ENCODE results near the gene NRROS.
A peak's percentile ranks its signal among the peaks of the same experiment; 100 is the strongest.

Gene NRROS

DNA sequence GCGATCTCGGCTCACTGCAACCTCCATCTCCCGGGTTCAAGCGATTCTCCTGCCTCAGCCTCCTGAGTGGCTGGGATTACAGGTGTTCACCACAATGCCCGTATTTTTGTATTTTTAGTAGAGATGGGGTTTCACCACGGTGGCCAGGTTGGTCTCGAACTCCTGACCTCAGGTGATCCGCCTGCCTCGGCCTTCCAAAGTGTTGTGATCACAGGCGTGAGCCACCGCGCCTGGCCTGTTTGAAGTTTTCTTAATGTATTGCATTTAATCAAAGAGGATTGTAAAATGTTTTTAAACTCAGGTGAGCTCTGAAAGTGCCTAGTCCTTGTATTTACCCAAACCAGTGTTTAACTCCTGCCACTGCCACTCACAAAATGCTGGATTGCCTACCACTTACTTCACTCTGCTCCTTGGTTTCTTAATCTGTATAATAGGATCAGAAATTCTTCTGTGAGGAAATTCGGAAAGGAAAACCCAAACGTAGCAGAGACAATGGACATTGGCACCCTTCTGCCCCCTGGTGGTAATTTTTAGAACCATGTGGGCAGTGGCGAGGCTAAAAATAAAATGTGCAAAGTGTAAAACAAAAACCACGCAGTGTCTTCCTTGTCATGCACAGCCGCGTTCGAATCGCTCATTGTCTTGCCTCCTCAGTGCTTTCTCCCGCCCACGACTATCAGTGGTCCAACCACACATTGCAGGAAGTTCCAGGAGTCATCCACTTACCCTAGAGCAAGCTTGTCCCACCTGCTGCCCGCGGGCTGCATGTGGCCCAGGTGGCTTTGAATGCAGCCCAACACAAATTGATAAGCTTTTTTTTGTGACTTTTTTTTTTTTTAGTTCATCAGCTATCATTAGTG is 45.3 kb downstream of the NRROS start:
- H3K4me3 ChIP-seq (ENCODE audit: low read depth, low read length) = no peak overlapping the region
- TF ChIP-seq MYC (IDR thresholded peaks at IDR 0.05; ENCODE audit: low read depth, low read length) (peak; percentile 95), POLR2A (IDR thresholded peaks at IDR 0.05; ENCODE audit: extremely low read depth, insufficient read length) (no peak)
- TF ChIP-seq, protein P1, sequence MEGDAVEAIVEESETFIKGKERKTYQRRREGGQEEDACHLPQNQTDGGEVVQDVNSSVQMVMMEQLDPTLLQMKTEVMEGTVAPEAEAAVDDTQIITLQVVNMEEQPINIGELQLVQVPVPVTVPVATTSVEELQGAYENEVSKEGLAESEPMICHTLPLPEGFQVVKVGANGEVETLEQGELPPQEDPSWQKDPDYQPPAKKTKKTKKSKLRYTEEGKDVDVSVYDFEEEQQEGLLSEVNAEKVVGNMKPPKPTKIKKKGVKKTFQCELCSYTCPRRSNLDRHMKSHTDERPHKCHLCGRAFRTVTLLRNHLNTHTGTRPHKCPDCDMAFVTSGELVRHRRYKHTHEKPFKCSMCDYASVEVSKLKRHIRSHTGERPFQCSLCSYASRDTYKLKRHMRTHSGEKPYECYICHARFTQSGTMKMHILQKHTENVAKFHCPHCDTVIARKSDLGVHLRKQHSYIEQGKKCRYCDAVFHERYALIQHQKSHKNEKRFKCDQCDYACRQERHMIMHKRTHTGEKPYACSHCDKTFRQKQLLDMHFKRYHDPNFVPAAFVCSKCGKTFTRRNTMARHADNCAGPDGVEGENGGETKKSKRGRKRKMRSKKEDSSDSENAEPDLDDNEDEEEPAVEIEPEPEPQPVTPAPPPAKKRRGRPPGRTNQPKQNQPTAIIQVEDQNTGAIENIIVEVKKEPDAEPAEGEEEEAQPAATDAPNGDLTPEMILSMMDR (IDR thresholded peaks at IDR 0.05; ENCODE audit: low read depth, low read length) = peak; percentile 80
- TF ChIP-seq, protein P2, sequence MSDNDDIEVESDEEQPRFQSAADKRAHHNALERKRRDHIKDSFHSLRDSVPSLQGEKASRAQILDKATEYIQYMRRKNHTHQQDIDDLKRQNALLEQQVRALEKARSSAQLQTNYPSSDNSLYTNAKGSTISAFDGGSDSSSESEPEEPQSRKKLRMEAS (IDR thresholded peaks at IDR 0.05; ENCODE audit: low read depth, low read length) = peak; percentile 92
- peak; percentile 94 for DNase-seq (ENCODE audit: low read depth)

DNA sequence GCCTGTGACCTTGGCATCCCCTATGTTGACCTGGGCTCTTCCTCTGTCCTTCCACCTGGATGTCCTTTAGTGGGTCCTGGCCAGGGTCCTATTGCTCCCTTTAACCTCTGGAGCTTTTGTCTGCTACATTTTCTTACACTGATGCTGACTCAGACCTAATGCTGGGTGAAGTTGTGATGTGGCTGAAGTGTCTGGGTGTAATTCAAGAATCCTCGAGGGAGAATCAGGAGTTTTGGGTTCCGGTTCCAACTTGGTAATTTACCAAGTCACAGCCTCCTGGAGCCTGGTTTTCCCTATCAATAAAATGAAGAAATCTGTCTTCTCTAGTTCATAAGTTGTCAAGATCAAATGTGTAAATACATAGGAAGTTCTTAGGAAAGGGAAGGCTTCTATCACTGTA is 46.9 kb downstream of the NRROS start:
- H3K4me3 ChIP-seq (ENCODE audit: low read depth, low read length) = no peak overlapping the region
- DNase-seq (ENCODE audit: low read depth) = peak; percentile 43
- TF ChIP-seq, protein P1 (IDR thresholded peaks at IDR 0.05; ENCODE audit: low read depth, low read length) = no peak
- TF ChIP-seq POLR2A (IDR thresholded peaks at IDR 0.05; ENCODE audit: extremely low read depth, insufficient read length) = no peak
- no peak for TF ChIP-seq MYC (IDR thresholded peaks at IDR 0.05; ENCODE audit: low read depth, low read length)
- TF ChIP-seq, protein P2 (IDR thresholded peaks at IDR 0.05; ENCODE audit: low read depth, low read length) = no peak

DNA sequence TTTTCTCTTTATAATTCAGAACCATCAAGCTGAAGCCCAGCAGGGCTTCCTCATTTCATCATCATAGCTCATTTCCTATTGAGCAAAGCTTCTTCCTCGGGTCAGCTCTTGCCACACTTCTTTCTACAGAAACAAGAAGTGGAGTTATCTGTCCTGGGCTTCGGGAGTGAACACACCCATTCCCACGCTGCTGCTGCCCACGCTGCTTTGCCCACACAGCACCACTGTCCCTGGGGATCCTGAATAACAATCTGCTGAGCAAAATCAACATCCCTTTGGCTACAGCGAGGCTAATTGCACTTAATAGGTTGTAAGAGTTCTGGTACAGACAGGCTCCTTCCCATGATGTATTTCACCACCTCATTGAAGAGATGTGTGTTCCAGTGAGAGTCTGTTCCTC is 48.9 kb downstream of the NRROS start:
- DNase-seq (ENCODE audit: low read depth) = peak; percentile 98
- peak overlapping the region; percentile 34 for H3K4me3 ChIP-seq (ENCODE audit: low read depth, low read length)
- TF ChIP-seq, protein P2 (IDR thresholded peaks at IDR 0.05; ENCODE audit: low read depth, low read length) = peak; percentile 88
- TF ChIP-seq POLR2A (IDR thresholded peaks at IDR 0.05; ENCODE audit: extremely low read depth, insufficient read length) (no peak), MYC (IDR thresholded peaks at IDR 0.05; ENCODE audit: low read depth, low read length) (peak; percentile 95)
- TF ChIP-seq, protein P1 (IDR thresholded peaks at IDR 0.05; ENCODE audit: low read depth, low read length) = no peak

DNA sequence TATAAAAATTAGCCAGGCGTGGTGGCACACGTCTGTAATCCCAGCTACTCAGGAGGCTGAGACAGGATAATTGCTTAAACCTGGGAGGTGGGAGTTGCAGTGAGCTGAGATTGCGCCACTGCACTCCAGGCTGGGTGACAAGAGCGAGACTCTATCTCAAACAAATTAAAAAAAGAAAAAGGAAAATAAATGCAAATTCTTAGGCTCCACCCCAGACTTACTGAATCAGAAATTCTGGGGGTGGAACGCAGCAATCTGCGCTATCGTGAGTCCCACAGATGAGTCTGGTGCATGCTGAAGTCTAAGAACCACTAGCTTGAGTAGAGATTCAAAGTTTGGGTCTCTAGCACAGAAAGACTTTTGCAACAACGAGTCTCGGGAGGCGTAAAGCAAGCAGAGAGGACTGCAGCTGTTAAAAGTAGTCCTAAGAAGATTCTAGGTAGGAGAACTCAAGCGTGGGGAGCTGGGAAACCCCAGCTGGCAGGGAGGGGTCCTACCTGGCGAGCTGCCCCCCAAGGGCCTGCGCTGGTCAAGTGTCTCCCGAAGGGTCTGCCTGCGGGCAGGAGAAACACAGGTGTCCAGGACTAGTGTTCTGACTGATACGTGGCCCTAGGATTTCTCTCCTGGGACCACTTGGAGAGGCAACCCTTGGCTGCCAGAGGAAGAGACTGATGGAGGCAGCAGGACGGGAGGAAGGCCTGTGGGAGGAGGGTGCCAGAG is 50.6 kb downstream of the NRROS start:
- peak; percentile 65 for DNase-seq (ENCODE audit: low read depth)
- TF ChIP-seq MYC (IDR thresholded peaks at IDR 0.05; ENCODE audit: low read depth, low read length) = no peak
- TF ChIP-seq, protein P1 (IDR thresholded peaks at IDR 0.05; ENCODE audit: low read depth, low read length) = no peak
- no peak for TF ChIP-seq POLR2A (IDR thresholded peaks at IDR 0.05; ENCODE audit: extremely low read depth, insufficient read length)
- TF ChIP-seq, protein P2 (IDR thresholded peaks at IDR 0.05; ENCODE audit: low read depth, low read length) = no peak

DNA sequence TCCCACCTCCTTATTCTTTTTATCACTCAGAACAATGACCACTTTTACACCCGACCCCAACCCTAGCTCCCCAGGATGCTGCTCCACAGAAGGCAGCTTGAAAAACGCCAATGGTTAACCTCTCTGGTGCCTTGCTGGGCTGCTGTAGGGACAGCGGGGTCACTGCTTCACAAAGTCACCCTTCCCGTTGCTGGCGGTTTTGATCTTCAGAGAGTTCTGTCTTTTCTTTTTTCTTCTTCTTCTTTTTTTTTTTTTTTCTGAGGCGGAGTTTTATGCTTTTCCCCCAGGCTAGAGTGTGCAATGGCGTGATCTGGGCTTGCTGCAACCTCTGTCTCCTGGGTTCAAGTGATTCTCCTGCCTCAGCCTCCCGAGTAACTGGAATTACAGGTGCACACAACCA is 51.9 kb downstream of the NRROS start:
- TF ChIP-seq, protein P2 (IDR thresholded peaks at IDR 0.05; ENCODE audit: low read depth, low read length) = no peak
- TF ChIP-seq MYC (IDR thresholded peaks at IDR 0.05; ENCODE audit: low read depth, low read length) (no peak), POLR2A (IDR thresholded peaks at IDR 0.05; ENCODE audit: extremely low read depth, insufficient read length) (no peak)
- TF ChIP-seq, protein P1 (IDR thresholded peaks at IDR 0.05; ENCODE audit: low read depth, low read length) = no peak
- DNase-seq (ENCODE audit: low read depth) = no peak
- H3K4me3 ChIP-seq (ENCODE audit: low read depth, low read length) = no peak overlapping the region

More for the DNA sequence above, 50.6 kb downstream of the NRROS start:
- H3K4me3 ChIP-seq (ENCODE audit: low read depth, low read length) = no peak overlapping the region

Measured in NB4 (cell line).